Natural killer cell (primary cell): ENCODE measurements around the gene CUX1. TPM values are rescaled to one million over a fixed set of nuclear protein-coding genes. Genes with fewer than 3 reads are reported as not detected.

Source experiments
- ATAC-seq, 3 donors: fragments of 150-1000 bp in 2 of 3; fragments of 200-7000 bp in 1 of 3; cut with Tn5 transposase; 1 replicate in 1 of 3; 2 replicates in 2 of 3; pipeline ENCODE4 v1.10.0; 2021; ENCODE audit warnings: mild to moderate bottlenecking in 2 of 3, moderate library complexity in 2 of 3
- DNase-seq, 2 donors: peaks; one replicate each; pipeline versions ENCODE4 v3.0.0 to v3.0.0-alpha.2; 2013 to 2021; ENCODE audit warnings: mixed read lengths in 1 of 2
- H3K27ac ChIP-seq: one replicate; pipeline ENCODE4 v1.5.1; 2013; ENCODE audit warnings: mild to moderate bottlenecking, low read length
- H3K27me3 ChIP-seq: one replicate; pipeline ENCODE4 v1.6.1; 2013; ENCODE audit warnings: low read length; ENCODE audit not compliant: control insufficient read depth, insufficient read depth
- H3K36me3 ChIP-seq: one replicate; pipeline ENCODE4 v1.6.1; 2013; ENCODE audit warnings: low read length; ENCODE audit not compliant: control insufficient read depth, insufficient read depth
- H3K4me1 ChIP-seq: one replicate; pipeline ENCODE4 v1.6.1; 2013; ENCODE audit warnings: low read length; ENCODE audit not compliant: control insufficient read depth, insufficient read depth
- H3K4me3 ChIP-seq: one replicate; pipeline ENCODE4 v1.5.1; 2013; ENCODE audit warnings: low read length
- H3K9me3 ChIP-seq: one replicate; pipeline ENCODE4 v1.6.1; 2013; ENCODE audit warnings: low read length; ENCODE audit not compliant: control insufficient read depth, insufficient read depth
- H3K27ac Mint-ChIP-seq, 2 donors: one replicate each; pipeline ENCODE4 v1.8.0; 2022; ENCODE audit warnings: mild to moderate bottlenecking in 2 of 2, mixed read lengths in 2 of 2, moderate library complexity in 1 of 2
- H3K27me3 Mint-ChIP-seq, 2 donors: one replicate each; pipeline ENCODE4 v1.8.0; 2022; ENCODE audit warnings: low read depth in 2 of 2, mixed read lengths in 2 of 2
- H3K36me3 Mint-ChIP-seq: one replicate; pipeline ENCODE4 v1.8.0; 2022; ENCODE audit warnings: mixed read lengths
- H3K4me1 Mint-ChIP-seq, 2 donors: one replicate each; pipeline ENCODE4 v1.8.0; 2022; ENCODE audit warnings: mixed read lengths in 2 of 2
- H3K4me3 Mint-ChIP-seq: one replicate; pipeline ENCODE4 v1.8.0; 2022; ENCODE audit warnings: mild to moderate bottlenecking, moderate library complexity, mixed read lengths
- H3K9me3 Mint-ChIP-seq, 2 donors: one replicate each; pipeline ENCODE4 v1.8.0; 2022; ENCODE audit warnings: mixed read lengths in 2 of 2
- CTCF ChIP-seq: fragments of 200-600 bp; IDR thresholded peaks from one replicate; pipeline ENCODE4 v1.8.0; 2022; ENCODE audit warnings: antibody characterized with exemption
- WGBS: methylation state at CpG from one replicate; pipeline ENCODE4 v1.1.7; 2013; ENCODE audit warnings: missing lambda C conversion rate; ENCODE audit not compliant: insufficient coverage; 5-methylcytosine and 5-hydroxymethylcytosine counted together
- intact Hi-C: fragments of 100-400 bp; cut with micrococcal nuclease; formaldehyde crosslinking; loops from one replicate; pipeline ENCODE4 v1.14.2; 2022
- total RNA-seq, 4 donors: library from RNA; stranded (reverse); fragments of 120-200 nt in 1 of 4; gene quantifications; one replicate each; pipeline versions ENCODE4 v1.2.3 to v1.2.4, GENCODE V29; 2013 to 2022

The CUX1 gene
- total RNA-seq, 3 donors from 2014 or later (not counting 1 experiment from before 2014, with no cell fraction given), result 59.8 to 77.4 (median 73.6) TPM

- DNase-seq (no peak), ATAC-seq (no peak)
- Histone ChIP-seq H3K27me3 (no peaks in the 10 kb centered on the region), H3K9me3 (no peaks in the 10 kb centered on the region), H3K4me1 (no peaks in the 10 kb centered on the region), H3K27ac (no peak overlapping the region), H3K36me3 (no peaks in the 10 kb centered on the region), H3K4me3 (no peak overlapping the region)
- Mint-ChIP-seq H3K4me3 (no peak overlapping the region), H3K36me3 (no peaks in the 10 kb centered on the region), H3K9me3 (no peaks in the 10 kb centered on the region), H3K4me1 (peaks cover 0 to 14% of the 10 kb centered on the region in 2 donors), H3K27me3 (no peaks in the 10 kb centered on the region), H3K27ac (no peak overlapping the region)
- WGBS, result 95% methylated on average over 7 of the region's 7 CpGs
- intact Hi-C loops, result no loop called here
- TF ChIP-seq CTCF, result no peak
These were observed 187.4 kb downstream of the CUX1 start for GRCh38 chr7:102004848-102005247.

- Mint-ChIP-seq H3K27me3 (no peaks in the 10 kb centered on the region), H3K27ac (no peak overlapping the region), H3K36me3 (no peaks in the 10 kb centered on the region), H3K9me3 (no peaks in the 10 kb centered on the region), H3K4me3 (no peak overlapping the region), H3K4me1 (peaks cover 0 to 14% of the 10 kb centered on the region in 2 donors)
- intact Hi-C loops, result no loop called here
- Histone ChIP-seq H3K27me3 (no peaks in the 10 kb centered on the region), H3K9me3 (no peaks in the 10 kb centered on the region), H3K27ac (no peak overlapping the region), H3K36me3 (no peaks in the 10 kb centered on the region), H3K4me3 (no peak overlapping the region), H3K4me1 (no peaks in the 10 kb centered on the region)
- TF ChIP-seq CTCF, result no peak
- WGBS, result 93% methylated on average over 23 of the region's 23 CpGs
- no peak for DNase-seq
- no peak for ATAC-seq
These were observed 188.6 kb downstream of the CUX1 start for GRCh38 chr7:102005933-102006480.

DNA sequence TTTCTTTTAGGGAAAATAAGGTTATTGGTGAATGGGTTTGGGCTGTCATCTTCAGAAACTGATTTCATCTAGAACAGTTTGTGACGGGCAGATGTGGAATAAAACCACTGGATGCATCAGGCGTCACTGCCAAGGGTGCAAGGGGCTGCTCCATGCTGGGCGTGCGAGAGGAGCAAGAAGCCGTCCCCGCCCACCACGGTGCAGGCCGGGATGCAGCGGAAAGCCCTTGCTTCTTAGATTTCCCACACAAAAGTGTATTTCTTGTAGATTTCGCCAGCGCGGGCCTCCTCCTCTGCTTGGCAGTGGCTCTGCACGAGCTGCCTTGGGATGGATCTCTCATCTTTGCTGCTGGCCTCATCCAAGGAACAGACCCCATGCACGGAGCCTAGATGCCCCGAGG is 189.3 kb downstream of the CUX1 start:
- Mint-ChIP-seq H3K27ac (no peak overlapping the region), H3K4me1 (peaks cover 0 to 14% of the 10 kb centered on the region in 2 donors), H3K4me3 (no peak overlapping the region)

More for the DNA sequence above, 189.3 kb downstream of the CUX1 start:
- no peak for TF ChIP-seq CTCF
- no peak overlapping the region for H3K4me3 ChIP-seq
- 98% methylated on average over 15 of the region's 15 CpGs for WGBS
- DNase-seq (no peak), ATAC-seq (no peak)
- no peaks in the 10 kb centered on the region for H3K36me3 ChIP-seq
- no peaks in the 10 kb centered on the region for H3K9me3 ChIP-seq
- no peaks in the 10 kb centered on the region for H3K36me3 Mint-ChIP-seq
- no peaks in the 10 kb centered on the region for H3K27me3 ChIP-seq
- H3K27me3 Mint-ChIP-seq, result no peaks in the 10 kb centered on the region
- H3K4me1 ChIP-seq, result no peaks in the 10 kb centered on the region
- H3K9me3 Mint-ChIP-seq, result no peaks in the 10 kb centered on the region
- no peak overlapping the region for H3K27ac ChIP-seq
- intact Hi-C loops, result no loop called here
